ENCODE results near the gene LIMK2.
"Not testable (repeated sequence)": the region's sequence is repeated elsewhere in the genome, so short reads cannot be mapped to it uniquely, and the experiment has no call there.

The LIMK2 gene

DNA sequence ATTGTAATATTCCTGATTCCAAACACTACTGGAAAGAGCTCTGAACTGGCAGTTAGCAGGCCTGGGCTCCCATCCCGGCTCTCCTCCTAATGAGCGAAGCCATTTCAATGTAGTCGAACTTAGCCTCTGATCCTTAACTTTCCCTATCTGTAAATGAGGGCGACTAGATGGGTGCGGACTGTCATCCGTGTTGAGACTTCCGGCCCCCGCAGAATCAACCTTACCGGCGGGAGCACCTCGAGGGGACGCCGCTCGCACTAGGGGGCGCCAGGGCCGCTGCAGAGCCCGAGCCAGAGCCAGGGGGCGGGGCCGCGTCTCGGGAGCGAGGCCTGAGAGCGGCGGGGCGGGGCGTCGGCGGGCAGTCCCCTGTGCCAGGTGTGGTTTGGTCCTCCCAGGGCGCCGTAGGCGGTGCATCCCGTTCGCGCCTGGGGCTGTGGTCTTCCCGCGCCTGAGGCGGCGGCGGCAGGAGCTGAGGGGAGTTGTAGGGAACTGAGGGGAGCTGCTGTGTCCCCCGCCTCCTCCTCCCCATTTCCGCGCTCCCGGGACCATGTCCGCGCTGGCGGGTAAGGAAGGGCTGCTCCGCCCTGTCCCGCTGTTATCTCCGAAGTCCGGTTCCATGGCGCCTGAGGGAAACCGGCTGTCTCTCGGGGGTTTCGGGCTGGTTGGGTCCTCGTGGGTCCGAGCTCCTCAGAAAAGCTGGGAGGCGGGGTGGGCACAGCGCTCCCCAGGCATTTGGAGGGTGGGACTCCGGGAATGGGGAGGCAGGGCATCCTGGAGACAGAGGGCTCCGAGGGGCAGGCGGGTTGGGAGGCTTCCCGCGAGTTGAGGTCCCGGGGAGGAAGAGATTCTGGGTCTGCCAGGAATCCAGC is at the start of gene LIMK2:
LIMK2 (plus strand) TSS at position 437 of the 869 bp plus-strand sequence; CDS start at position 548, 111 bp downstream.
- peak; percentile 67 for DNase-seq

DNA sequence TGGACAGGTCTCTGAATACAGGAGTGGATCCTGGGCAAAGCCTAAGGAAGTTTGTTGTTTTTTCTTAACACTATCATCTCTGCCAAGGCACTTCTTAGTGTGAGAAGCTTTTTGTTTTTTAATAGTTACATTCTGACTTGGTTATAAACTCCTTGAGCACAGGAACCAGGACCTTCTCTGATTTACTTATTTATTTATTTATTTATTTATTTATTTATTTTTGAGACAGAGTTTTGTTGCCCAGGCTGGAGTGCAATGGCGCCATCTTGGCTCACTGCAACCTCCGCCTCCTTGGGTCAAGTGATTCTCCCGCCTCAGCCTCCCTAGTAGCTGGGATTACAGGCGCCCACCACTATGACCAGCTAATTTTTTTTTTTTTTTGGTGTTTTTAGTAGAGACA is 41.1 kb upstream of the LIMK2 start:
- DNase-seq = no peak

DNA sequence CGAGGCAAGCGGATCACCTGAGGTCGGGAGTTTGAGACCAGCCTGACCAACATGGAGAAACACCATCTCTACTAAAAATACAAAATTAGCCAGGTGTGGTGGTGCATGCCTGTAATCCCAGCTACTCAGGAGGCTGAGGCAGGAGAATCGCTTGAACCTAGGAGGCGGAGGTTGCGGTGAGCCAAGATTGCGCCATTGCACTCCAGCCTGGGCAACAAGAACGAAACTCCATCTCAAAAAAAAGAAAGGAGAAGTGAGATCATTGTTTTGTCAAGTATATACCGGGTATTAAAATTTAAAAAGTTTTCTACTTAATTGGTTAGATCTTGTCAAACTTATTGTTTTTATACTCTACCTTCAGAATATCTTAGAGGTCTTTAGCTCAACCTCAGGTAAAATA is 40.4 kb upstream of the LIMK2 start:
- DNase-seq = not testable (repeated sequence)

DNA sequence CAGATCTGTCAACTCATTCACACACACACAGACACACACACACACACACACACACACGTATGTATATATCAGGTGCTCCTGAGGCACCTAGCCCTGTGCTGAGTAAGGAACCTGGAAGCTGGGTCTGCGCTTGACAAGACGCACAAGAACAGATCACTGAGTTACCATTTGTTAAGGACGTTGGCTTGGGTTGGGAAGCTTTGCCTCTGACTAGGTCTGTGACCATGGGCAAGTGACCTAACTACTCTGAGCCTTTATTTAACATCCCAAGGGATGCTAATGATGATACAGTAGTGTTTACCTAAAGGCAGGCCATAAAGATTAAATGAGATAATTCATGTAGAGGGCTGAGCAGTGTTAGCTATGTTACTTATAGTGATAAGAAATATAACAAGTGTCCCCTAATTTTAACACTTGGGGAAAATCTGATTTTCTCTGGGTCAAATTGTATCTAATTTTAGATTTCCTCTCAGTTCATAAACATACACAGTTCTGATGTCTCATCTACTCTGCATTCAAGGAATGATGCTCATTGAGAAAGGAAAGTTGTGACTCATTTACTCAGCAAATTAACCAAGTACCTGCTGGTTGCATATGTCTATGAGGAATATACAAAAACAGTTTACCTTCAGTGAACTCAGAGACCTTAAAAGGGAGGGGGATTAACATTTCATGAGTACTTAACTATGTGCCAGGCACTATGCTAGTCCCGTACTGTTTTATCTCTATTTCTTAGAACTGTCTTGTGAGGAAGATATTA is 38.5 kb upstream of the LIMK2 start:
- DNase-seq = no peak

DNA sequence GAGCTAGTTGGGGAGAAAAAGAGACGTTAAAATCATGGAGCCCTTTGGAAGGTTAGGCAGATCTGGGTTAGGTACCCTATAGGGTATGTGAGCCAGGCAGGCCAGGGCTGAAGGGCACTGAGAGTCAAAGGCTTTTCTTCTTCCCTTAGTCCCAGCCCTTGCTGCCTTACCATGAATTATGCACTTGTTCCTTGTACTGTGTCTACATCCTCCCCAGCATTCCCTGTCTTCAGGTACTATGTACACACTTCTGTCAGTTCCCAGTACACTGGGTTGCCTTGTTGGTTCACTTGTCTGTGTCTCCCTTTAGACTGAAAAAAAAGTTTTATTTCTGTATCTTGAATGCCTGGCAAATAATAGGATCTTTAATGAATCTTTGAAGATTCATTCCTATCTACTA is 35.2 kb upstream of the LIMK2 start:
- DNase-seq = no peak

DNA sequence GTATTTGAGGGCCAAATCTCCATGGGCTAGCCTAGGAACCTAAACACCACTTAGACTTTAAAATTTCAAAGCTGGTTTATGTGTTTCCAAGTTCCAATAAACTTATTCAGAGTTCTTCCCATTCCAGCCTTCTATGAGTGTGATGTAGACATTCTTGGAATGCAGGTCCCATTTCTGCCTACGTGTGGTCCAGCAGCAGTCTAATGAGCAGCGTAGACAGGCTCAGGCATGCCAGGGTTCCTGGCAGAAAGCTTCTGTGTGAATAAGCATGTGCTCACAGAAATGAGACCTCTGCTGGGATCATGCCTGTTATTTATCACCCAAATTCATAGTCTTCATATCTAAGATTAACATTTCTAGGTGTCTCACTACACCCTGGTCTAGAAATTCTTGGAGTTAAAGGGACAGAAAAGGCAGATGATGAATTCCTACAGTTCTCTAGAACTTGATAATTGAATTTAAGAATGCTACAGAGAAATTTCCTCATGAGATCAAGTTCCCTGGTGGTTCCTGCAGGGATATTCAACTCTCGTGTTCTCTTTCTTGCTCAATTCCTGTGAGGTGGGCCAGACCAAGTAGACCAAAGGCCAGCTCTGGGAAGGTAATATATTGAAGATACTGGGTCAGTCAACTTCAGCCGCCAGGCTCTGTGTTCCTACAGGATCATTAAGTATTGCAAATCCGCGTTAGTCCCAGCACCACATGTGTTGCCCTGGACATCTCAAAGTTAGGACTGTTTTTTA is 34.5 kb upstream of the LIMK2 start:
- DNase-seq = no peak

DNA sequence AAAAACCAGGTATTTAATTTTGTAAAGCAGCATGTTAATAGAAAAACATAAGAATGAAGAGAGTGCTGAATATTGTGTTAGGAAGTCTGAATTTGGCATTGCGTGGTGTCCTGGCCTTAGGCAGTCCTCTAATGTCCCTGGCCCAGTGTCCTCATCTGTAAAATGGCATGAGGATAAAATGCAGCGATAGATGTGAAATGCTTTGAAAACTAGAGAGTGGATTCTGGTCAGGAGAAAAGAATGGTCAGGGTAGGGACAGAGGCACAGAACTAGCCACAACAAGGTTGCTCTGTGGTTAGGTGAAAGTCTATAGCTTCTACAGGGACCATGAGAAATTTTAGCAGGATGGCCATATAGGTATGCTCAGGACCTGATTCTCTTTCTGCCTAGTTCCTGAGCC is 33.2 kb upstream of the LIMK2 start:
- no peak for DNase-seq

DNA sequence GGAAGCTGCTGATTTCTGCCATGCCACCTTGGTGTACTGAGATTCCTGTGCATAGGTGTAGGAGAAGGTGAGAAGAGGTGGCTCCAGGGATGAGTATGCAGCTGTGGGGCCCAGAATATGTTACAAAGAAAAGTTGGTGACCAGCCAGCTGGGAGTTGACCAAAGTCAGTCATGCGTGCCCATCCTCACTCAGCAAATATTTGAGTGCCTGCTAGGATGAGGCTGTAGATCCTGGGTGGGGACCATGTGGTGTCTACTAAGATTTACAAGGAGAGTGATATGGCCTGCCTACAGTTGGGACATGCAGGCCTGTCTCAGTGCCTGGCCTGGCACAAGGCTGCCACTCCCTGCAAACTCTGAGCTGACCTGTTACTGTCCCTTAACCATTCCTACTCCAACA is 32.8 kb upstream of the LIMK2 start:
- DNase-seq = no peak

DNA sequence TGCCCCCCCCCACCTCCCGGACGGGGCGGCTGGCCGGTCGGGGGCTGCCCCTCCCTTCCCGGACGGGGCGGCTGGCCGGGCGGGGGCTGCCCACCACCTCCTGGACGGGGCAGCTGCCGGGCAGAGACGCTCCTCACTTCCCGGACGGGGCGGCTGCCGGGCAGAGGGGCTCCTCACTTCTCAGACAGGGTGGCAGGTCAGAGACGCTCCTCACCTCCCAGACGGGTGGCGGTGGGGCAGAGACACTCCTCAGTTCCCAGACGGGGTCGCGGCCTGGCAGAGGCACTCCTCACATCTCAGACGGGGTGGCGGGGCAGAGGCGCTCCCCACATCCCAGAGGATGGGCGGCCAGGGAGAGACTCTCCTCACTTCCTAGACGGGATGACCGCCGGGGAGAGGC is 28.1 kb upstream of the LIMK2 start:
- DNase-seq = no peak

DNA sequence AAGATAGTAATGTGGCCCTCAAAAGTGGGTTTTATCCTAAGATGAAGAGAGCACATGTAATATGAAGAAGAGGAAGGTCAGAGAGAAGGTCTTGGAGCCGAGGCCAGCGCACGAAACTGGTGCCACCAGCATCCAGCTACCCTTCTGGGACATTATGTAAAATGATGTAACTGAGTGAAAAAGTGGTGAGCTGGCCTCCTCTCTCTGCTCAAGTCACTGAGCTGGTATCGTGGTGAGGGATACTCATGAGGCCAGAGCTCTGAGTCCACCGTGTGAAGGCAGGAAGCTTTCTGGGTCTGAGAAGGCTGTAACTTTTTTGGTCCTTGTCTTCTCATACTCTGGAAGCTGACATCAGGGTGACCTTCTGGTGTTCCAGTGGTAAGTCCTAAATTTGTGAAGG is 27.0 kb upstream of the LIMK2 start:
- no peak for DNase-seq

DNA sequence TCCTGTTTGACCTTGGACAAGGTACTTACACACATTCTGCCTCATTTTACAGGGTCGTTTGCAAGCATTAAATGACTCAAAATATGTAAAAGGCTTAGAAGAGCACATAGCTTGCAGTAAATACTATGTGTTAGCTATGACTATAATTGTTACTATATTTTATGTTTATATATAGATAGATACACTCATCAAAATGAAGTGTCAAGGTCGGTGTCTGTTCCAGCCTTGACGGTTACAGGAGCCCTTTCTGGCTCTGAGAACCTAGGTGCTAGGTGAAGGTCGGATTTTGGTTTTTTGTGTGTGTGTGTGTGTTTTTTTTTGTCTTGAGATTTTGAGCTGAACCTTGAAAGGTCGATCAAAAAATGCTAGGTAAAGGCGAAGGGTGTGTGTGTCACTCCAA is 24.5 kb upstream of the LIMK2 start:
- no peak for DNase-seq

DNA sequence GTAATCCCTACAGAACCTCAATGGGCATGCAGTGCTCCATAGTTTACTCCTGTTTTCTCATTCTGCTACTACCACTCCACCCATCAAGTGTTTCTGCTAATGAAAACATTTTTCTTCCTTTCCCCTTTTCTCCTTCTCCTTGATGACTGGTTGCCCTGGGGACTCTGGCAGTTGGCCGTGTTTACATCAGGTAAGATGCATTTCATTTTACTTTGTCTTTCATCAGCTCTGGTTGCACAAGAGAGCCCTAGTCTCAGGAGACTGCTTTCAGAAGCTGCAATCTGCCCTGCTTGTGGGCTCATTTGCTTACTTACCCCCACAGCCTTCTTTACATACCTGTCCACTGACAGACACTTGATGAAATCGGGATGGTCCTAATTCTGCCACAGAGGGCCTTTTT is 19.6 kb upstream of the LIMK2 start:
- DNase-seq = no peak

DNA sequence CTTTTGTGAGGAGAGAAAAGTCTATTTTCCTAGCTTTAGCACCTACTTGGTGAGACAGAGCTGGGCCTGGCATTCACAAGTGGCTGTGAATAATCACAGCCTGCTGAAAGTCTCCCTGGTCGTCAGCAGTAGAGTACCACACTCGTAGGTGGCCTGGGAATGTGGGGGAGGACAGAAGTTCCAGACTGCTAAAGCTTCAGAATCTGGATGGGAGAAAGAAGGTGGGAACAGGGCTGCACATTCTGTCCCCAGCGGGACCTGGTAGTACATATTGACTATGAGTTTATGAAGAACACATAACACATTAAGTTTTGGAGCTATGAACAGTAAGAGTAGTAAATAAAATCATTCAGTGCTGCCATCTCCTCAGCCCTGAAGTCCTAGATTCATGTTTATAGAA is 19.0 kb upstream of the LIMK2 start:
- no peak for DNase-seq

DNA sequence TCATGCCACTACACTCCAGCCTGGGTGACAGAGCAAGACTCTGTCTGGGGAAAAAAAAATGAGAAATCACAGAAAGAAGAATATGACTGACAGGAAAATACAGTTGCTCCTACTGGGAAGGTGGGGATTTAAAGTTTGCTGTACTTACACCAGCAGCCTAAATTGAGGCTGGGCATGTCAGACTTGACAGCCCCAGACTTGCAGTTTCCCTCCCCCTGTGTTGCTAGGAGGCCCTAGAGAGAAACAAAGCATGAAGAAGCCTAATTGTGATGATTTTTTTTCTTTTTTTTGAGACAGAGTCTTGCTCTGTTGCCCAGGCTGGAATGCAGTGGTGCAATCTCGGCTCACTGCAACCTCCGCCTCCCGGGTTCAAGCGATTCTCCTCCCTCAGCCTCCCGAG is 17.4 kb upstream of the LIMK2 start:
- not testable (repeated sequence) for DNase-seq

DNA sequence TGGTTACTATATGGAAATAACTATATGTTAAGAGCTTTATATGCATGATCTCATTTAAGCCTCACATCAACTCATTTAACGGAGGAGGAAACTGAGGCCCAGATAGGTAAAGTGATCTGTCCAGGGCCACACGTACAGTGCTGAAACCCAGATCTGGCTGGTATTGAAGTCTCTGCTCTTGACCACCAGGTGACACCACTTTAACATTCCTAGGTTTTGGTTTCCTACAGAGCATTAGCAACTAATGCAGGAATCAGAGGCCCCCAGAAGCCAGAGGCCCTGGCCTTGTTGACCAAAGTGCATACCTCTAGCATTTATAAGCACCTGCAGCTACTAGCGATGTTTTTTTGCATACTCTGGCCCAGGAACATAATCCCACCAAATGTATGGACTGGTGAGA is 12.9 kb upstream of the LIMK2 start:
- DNase-seq = no peak

DNA sequence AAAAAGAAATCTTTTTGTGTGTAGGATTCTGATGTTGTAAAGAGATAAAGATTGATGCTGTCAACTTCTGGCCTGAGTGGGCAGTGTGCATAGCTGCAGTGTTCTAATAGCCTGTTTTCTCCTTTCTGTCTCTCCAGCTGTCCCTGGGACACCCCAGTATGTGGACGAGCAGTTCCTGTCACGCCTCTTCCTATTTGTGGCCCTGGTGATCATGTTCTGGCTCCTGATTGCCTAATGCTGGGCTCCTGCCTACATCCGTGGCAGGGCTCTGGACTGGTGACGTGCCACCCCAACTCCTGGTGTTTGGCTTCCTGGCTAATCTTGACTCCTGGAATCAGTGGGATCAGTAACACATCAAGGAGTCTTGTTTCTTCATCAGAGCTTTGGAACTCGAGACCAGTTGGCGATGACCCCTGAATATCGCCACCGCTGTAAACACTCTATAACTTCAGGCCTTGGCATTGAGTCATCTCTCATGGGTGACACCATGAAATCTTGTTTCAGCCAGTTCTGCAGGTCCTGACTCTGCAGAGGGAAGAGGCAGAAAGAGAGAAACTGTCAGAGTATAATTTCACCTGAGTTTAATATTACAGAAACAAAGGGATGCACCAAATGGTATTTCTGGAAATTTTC is 7.6 kb upstream of the LIMK2 start:
- DNase-seq = not testable (repeated sequence)

DNA sequence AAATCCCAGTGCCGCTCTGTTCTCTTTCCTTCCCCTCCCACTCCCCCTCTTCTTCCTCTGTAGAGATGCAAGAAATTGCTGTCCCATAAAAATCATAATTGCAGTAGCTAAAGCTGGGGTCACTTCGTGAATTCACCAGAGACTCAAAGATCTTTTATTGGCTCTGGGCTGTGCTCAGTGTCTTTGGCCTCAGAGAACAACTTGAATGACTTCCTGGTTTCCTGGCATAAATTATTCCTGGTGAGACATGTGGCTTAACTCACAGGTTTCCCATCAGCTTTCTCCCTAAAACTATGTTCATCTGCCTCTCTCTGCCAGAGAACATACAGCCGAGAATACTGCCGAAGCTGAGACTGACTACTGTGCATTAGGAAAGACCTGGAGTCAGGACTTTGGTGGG is 7.0 kb upstream of the LIMK2 start:
- not testable (repeated sequence) for DNase-seq

DNA sequence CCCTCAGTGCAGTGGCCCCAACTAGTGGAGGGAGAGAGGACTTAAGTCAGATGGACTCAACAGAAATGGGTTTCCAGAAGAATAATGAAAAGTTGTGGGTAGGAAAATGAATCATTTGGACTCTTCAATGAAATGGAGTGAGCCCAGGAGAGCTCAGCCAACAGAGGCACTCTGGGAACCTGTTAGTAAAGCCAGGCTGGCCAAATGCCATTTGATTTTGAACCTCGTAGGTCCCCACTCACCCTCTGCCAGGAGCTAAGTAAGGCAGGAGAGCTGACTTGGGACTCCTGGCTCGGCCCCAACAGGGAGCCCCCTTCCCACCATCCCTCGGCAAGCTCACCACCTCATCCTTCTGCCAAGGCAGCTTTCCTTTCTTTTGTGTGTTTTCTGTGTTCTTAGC is 5.6 kb upstream of the LIMK2 start:
- DNase-seq = not testable (repeated sequence)

DNA sequence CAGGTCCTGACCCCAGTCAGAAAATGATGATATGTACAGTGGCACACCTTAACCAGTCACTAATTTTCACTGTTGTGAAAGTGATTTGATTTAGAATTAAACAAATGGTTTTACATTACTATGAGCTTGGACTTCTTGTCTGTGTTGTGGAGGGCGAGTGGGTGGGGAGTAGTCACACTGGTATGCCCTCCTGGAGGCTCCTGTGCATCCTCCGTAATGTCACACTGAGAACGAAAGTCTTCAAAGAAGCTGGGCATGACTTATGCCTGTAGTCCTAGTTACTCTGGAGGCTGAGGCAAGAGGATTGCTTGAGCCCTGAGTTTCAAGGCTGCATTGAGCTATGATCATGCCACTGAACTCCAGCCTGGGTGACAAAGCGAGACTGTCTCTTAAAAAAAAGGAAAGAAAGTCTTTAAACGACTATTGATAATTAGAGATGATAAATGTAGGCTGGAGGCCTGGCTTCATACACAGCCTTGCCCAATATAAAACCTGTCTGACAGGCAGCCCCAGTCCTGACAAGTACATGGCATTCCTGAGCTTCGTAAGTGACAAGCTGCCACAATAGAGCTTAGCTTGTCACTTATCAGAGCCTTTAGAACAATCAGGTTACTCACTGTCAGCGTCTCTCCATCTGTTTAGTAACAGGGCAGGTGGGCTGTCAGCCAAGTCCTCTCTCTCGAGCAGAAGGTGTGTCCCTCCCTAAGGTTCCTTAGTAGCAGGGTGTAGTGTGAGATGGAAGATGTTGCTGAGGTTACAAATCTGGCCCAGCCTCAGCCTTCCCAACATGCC is 5.0 kb upstream of the LIMK2 start:
- no peak for DNase-seq

DNA sequence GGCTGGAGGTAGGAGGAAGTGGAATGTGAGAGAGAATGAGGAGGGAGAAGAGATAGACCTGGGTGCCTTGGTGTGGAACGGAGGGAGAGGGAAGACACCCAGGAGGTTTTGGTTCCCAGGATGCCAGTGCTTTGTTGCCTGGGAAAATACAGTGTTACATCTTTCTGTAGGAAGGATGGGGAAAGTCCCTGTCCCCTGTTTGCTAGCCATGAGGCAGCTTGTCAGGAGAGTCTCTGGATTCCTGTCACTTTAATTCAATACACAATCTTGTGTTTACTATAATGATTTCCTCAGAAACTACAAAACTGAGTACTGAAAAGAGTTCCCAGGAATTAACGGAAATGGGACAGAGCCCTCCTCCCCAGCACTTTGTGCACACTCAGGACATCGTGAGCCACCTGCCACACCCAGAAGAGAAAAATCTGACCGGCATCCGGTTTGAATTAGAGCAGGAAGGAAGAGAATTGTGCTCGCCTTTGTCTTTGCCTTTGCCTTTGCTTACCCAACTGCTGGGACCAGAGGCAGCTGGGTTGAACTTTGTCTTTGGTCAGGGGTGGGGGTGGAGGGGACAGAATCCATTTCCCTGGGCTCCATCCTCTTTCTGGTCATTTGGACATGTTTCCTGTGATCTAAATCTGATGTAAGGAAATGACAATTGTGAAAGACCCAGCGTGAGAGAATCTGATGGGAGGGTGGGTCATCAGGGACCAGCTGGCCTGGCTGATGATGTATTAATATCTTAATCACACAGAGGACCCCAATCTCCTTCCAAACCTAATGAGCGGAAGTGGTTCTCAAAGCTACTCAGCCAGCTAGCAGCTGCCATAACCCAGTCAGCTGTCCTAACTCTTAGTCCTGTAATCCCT is 1.3 kb upstream of the LIMK2 start:
- DNase-seq = no peak

DNA sequence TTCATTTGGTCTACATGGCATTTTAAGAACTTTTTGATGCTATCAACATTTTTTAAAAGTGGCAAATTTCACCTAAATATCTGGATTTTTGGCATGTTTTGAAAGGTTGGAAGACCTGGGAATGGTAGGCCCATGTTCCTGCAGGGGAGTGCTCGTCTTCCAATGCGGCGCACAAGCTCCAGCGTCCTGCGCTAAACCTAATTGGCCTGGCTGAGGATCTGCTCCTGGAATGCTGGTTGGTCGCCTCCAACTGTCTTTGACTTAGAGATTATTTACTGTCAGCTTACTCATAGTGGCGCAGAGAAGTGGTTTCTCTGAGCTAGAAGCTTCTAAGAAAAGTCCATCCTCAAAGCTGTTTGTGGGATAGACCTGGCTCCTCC is 626 bp upstream of the LIMK2 start:
- DNase-seq = no peak
